Measurements from ENCODE around the gene TGM6.

TGM6 gene

DNA sequence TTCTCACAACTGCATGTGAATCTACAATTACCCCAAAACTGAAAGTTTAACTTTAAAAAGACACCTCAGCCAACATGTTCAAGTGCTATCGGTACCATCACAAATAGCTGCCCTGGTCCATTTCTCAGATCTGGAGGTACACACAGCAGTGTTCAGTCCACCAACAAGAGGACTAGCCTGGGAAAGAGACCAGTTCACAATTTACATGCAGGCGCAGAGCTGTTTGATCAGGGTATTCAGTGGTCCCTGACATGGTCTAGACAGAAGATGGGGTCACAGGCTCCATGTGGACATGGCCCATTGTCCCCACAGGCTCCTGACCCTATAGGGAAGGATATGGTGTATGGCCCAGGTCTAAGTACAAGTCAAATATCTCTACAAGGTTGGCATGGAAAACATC lies 15.6 kb upstream of the TGM6 start:
- DNase-seq, result no peak

DNA sequence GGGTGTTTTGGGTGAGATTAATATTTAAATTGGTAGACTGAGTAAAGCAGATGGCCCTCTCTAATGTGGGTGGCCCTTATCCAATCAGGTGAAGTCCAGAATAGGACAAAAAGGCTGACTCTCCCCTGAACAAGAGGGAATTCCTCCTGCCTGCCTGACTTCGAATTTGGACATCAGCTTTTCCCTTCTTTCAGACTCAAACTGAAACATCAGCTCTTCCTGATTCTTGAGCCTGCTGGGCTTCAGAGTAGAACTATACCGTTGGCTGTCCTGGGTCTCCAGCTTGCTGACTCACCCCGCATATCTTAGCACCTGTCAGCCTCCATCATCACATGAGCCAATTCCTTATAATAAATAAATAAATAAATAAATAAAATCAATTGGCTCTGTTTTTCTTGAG lies 15.0 kb upstream of the TGM6 start:
- no peak for DNase-seq

DNA sequence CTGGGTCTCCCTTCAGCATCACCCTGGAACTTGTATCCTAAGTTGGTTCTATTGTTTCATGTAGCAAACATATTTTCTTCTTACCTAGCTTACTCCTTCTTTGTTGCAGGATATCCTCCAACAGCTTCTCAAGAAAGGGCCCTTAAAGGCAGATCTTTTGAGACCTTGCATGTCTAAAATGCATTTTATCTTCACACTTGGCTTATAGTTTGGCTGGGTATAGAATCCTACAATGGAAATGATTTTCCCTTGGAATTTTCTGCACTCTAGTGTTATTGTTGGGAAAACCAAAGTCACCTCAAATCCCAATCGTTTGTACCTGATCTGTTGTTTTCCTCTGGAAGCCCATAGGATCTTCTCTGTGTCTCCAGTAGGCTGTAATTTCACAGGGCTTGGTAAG lies 12.1 kb upstream of the TGM6 start:
- no peak for DNase-seq

DNA sequence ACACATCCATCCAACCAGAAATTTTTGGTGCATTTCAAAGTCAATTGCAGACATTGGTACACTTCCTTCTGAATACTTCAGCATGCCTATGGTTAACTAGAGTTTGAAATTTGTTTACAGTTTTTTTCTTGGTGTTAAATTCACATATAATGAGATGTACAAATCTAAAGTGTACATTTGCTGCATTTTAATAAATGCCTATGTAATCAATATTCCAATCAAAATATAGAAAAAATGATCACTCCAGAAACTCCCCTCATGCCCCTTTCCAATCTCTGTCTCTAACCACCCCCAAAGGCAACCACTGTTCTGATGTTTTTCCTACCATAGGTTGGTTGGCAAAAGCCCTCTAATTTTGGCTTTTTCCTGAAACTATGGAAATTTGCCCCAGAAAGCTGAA lies 7.6 kb upstream of the TGM6 start:
- no peak for DNase-seq

DNA sequence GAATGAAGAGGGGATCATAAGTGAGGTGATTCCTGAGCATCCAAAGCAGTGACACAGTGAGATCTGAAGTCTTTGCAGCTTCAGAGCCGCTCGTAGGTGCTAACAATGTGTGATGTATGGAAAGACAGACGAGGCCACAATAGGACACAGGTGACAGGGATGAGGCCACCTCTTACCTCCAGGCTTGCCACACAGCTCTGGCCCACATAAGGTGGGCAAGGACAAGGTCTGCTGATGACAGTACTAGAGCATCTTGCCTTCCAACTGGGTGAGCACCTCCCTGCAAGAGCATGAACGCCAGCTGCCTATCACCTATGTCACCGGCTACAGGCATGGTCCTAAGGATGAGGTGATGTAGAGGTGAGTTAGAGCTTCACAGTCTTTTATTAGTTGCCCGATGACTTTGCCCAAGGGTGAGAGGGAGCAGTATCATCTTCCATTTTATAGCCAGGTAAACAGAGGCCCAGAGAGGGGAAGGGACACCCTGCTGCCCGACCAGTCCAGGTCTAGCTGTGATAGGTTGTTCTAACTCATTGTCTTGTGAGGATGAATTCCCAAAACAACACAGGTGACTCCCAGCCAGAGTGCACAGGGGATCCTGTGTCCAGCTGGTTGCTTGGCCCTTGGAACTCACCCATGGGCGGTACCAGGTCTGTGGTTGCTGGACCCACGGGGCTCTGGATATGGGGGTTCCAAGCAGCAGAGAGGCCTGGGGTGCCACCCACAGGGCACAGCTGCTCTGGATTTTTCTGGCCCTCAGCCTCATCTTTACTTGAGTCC lies 6.2 kb upstream of the TGM6 start:
- no peak for DNase-seq

DNA sequence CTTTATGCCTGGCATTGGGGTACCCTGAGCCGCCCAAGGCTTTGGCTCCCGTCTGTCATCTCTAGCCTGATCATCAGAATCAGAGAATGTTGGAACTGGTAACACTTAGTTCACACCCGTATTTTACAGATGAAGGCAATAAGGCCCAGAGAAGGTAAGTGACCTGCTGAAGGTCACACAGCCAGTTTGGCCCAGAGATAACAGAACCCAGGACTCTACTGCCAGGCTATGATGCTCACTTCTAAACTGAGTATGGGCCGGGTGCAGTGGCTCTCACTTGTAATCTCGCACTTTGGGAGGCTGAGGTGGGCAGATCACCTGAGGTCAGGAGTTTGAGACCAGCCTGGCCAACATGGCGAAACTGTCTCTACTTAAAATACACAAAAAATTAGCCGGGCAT lies 1.8 kb upstream of the TGM6 start:
- DNase-seq, result no peak

DNA sequence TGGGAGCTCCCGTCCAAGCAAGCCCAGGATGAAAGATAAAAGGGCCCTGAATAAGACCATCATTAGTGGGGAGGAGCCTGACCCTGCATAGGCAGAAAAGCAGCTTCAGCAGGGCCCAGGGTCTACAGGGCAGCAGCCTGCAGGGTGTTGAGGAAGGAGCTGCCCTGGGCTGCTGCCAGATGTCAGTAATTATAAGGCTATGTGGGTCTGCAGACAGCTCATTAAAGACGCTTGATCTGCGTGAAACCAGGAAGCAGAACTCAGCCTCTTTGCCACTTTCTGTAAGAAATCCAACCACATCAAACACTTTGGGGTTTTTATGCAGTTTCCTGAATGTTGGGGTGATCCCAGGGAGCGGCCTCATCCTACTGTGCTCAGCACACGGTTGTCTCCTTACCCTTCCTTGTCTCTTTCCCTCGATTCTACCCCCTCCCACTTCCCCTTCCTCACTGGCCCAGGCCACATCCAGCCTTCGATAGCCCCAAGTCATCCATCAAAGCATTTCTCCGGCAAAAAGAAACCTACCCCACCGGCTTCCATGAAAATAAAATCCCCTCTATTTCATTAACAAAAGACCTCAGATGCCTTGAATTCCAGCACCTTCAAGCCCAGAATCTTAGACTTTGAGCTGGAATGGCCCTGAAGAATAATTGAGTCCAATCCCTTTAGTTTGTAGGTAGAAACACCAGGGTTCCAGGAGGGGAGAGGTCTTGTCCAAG lies 1.0 kb upstream of the TGM6 start:
- no peak for DNase-seq

DNA sequence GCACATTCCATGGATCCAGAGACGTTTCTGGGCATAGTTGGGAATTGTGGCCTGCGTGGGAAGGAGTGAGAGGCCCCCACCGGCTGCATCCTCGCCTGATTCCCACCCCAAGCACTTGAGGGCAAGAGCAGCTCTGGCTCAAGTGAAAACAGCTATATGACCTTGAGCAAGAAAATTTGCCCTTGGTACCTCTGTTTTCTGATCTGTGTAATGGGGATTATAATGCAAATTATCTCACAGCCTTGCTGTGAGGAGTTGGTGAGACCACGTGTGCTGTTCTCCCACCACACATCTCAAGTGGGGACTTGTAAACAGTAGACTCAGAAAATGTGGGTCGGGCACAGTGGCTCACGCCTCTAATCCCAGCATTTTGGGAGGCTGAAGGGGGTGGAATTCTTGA lies 602 bp downstream of the TGM6 start:
- DNase-seq, result no peak

DNA sequence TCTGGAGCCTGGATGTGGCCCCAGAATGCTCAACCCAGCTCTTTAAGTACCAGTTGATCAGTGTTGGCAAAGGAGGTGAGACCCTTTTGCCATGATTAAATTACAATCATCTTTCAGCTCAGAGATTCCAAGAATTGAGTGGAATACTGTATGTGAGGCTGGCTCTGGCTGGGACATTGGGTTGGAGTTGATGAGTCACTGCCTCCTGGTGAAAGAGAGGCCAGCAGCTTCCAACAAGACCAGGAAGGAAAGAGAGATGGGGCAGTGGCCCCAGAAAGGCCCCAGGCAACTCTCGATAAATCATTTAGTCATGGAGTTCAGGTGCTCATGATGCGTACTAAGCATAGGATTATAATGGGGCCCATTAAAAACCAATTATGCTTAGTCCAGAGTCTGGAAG lies 2.1 kb downstream of the TGM6 start:
- no peak for DNase-seq

DNA sequence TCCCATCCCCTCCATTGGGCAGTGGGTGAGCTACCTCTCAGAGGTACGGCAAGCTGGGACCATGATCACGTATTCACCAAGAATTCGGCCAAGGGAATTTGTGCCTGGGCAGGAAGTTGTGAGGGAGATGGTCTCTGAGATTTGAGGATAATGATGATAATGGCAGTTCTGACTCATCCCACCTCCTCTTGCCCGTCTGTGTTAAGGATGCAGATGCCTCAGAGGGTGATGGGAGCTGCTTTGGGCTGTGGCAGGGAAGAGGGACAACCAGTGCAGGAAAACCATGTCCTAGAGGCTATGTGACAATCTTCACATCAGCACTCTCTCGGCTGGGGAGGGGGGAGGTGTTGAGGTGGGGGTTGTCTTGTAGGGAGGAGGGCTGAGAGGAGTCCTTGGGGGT lies 4.3 kb downstream of the TGM6 start:
- DNase-seq, result no peak

DNA sequence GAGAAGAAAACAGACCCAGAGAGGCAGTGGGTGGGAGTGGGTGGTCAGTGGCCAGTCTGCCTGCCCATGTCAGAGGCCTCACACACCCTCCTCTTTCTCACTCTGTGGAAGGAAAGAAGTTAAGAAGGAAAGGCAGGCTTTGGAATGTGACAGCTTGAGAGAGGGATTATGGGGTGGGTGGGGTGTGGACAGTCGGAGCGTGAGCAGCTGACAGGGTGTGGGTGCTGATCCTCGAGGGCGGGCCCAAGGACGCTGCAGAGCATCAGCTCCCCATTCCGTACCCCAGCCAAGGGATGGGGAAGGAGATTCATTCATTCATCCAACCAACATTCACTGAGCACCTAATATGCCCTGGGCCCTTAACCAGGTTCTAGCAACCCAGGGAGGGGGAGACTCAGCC lies 4.8 kb downstream of the TGM6 start:
- no peak for DNase-seq

DNA sequence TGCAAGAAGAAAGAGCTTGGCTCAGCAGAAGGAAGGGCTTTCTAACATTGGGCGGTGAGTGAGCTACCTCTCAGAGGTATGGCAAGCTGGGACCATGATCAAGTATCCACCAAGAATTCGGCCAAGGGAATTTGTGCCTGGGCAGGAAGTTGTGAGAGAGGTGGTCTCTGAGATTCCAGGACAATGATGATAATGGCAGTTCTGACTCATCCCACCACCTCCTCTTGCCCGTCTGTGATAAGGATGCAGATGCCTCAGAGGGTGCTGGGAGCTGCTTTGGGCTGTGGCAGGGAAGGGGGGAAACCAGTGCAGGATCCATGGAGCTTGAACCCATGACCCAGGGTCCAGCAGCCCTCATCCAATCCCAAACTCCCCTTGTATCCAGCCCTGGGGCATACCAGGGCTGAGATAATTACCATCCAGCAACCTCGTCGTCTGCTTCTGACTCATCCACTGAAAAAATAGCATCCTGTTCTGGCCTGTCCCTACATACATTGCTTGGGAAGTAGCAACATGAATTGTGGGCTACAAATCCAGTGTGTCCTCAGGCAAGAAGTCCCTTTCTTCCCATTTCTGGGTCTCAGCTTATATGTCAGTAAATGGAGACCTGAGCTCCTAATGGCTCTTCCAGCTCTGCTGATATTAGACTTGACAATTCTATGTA lies 5.9 kb downstream of the TGM6 start:
- DNase-seq, result no peak

DNA sequence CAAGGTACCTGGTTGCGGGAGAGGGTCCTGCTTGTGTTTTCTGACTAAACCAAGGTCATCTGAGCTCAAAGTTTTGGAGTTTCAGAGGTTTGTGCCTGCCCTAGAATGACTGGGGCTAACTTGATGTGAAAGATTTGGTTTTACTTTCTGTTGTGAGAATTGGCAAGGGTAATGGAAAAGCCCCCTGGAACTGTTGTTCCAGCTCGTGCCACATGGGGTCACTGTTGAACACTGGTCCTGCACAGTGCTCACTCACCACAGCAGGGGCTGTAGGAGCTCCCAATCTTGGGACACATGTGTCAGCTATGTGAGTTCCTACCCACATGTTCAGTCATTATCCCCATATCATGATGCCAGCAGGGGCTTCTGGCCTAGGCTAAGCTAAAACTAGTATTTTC lies 6.5 kb downstream of the TGM6 start:
- DNase-seq, result peak; percentile 46

DNA sequence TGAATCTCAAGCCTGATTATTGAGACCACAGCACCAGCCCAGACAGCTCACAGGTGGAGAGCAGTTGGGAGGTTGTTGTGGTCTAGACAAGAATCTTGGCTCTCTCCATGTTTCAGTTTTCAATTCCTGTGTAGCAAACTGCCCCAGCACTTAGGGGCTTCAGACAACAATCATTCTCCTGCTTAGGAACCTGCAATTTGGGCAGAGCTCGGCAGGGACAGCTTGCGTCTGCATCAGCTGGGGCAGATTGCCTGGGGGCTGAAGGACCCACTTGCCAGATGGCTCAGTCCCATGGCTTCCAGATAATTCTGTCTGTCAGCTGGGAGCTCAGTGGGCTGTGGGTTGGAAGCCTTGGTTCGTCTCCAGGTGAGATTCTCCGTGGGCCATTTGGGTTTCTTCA lies 6.9 kb downstream of the TGM6 start:
- DNase-seq, result no peak

DNA sequence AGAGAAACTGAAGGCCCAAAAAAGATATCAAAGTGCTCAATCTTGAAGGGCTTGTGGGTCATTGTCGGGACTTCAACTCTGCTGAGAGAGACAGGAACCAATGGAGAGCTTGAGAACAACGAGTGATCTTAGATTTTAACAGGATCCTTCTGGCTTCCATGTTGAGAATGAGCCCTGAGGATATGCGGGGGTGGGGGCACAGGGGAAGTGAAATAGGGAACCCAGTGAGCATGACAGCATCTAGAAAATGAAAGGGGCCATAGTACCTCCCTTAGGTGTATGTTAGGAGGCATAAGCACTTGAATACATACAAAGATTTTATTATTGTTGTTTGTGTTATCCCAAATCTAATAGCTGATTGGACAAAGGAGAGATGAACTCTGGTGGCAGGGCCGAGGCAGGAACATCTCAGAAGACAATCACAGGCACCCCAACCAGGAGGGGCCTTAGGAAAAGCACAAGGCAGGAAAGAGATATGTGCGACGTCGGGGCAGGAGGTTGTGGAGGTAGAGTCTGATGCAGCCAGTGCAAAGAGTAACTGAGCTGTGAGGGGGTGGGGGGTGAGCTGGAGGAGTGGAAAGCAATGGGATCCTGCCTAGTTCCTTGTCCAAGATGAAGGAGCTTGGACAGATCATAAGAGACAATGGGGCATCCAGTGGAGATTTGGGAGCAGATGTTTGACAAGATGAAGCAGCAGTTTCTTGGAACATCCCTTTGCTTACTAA lies 10.4 kb downstream of the TGM6 start:
- DNase-seq, result no peak

DNA sequence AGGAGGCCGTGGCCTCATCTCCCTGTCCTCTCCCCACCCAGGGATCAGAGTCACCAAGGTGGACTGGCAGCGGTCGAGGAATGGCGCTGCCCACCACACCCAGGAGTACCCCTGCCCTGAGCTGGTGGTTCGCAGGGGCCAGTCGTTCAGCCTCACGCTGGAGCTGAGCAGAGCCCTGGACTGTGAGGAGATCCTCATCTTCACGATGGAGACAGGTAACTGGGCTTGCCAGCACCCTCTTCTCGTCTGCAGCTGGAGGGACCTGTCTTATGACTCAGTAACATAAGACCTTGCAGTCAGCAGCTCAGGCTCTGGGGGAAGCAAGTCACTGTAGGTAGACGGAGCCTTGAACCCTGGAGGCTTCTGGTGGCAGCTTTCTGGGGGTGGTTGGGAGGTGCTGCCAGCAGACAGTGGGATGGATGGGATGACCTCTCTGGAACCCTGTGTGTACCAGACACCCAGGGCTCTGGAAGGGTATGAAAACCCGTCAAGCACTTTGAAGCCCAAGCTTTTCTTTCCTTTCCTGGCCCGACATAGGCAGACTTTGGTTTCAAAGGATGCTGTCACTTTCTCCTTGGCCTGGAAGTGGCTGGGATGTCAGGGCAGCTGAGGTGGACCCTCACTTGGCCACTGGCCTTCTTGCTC lies 13.8 kb downstream of the TGM6 start:
- DNase-seq, result no peak

DNA sequence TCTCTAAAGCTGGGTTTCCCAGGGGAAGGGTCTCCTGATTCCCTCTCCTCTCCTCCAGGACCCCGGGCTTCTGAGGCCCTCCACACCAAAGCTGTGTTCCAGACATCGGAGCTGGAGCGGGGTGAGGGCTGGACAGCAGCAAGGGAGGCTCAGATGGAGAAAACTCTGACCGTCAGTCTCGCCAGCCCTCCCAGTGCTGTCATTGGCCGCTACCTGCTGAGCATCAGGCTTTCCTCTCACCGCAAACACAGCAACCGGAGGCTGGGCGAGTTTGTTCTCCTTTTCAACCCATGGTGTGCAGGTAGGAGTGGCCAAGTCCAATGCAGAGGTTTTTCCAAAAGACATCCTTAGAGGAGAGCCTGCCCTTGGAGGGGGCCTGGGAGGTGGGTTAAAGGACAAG lies 14.4 kb downstream of the TGM6 start:
- DNase-seq, result no peak

DNA sequence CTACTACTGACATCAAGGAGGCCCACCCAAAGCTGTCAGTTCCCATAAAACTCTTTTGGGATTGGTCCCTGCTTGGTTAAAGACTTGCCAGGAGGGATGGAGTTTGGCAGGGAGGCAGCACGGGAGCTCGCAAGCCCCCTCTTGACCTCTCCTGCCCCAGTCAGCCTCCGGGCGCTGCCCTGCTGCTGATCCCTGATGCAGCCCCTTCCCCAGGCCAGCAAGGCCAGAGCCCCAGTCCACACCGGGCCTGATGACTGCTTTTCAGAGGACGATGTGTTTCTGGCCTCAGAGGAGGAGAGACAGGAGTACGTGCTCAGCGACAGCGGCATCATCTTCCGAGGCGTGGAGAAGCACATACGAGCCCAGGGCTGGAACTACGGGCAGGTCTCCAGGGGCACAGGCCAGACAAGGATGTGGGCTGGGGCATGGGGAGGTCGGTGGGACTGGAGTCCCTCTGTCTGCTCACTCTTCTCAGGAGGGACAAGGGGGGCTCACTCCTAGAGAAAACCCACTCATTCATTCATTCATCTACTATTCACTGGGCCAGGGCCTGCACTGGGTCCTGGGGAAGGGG lies 15.6 kb downstream of the TGM6 start:
- DNase-seq, result no peak

DNA sequence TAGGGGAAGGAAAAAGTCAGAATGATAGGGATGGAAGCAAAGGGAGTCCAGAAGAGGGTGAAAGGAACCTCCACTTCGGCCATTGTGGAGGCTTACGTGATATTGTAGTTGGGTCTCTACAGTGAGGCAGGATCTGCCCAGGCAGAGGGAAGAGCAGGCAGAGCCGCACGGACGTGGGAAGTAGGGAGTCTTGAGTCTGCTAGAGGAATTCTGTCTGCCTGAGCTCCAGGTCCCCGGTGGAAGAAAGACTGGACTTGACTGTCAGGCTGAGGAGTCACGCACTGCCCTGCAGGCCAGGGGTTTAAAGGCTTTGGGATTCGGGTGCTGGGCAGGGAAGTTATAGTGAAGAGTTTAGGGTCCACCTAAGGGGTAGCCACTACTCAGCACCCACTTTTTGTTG lies 16.4 kb downstream of the TGM6 start:
- DNase-seq, result no peak

DNA sequence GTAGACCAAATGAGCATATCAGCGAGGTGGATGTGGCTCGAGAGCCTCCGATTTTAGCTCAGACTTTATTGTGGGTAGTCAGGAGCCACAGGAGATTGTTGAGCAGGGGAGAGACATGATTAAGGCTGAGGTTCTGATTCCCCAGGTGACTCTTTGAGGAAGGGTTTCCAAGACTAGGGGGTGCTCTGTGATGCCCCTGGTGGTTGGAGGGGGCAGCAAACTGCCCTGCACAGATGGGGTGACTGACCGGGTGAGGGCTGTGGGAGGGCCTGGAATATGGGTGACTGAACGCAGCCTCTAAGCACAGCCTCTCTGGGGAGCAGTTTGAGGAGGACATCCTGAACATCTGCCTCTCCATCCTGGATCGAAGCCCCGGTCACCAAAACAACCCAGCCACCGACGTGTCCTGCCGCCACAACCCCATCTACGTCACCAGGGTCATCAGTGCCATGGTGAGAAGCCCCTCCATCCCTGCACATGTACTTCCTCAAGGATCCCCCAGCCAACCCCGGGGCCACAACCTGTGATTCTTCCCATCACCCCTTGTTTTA lies 17.0 kb downstream of the TGM6 start:
- no peak for DNase-seq

DNA sequence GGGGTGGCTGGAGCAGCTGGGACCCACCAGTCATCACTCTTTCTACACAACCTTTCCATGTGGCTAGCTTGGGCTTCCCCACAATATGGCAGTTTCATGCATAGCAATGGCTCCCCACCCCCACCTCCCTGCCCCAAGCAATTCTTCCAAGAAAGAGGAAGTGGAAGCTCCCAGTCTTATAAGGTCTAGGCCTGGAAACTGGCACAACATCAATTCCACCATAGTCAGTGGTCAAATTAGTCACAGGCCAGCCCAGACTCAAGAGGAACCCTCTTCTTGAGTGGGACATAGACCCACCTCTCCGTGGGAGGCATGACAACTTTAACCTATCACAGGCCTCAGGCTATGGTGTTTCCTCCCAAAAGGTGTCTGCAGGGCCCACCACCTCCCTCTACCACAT lies 17.7 kb downstream of the TGM6 start:
- no peak for DNase-seq

DNA sequence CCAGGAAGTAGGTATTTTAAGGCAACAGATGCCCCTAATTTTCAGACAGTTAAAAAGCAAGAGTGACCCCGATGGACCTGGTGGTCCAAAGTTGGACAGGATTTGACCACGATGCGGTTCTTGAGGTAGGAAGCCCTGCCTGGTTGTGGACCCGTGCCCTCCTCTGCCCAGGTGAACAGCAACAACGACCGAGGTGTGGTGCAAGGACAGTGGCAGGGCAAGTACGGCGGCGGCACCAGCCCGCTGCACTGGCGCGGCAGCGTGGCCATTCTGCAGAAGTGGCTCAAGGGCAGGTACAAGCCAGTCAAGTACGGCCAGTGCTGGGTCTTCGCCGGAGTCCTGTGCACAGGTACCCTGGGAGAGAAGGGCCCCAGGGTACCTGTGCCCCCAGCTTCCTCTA lies 18.7 kb downstream of the TGM6 start:
- no peak for DNase-seq

Measured in NK-92 treated with Interleukin-12 subunit alpha and Interleukin-12 subunit beta, amount 100 ng/mL, for 24 hours (cell line).